HK-2 (cell line): ENCODE measurements around the gene BANP.

Source experiments
- DNase-seq: peaks from one replicate; pipeline ENCODE4 v3.0.0-alpha.2; 2018; ENCODE audit not compliant: unreplicated experiment

The BANP gene

DNA sequence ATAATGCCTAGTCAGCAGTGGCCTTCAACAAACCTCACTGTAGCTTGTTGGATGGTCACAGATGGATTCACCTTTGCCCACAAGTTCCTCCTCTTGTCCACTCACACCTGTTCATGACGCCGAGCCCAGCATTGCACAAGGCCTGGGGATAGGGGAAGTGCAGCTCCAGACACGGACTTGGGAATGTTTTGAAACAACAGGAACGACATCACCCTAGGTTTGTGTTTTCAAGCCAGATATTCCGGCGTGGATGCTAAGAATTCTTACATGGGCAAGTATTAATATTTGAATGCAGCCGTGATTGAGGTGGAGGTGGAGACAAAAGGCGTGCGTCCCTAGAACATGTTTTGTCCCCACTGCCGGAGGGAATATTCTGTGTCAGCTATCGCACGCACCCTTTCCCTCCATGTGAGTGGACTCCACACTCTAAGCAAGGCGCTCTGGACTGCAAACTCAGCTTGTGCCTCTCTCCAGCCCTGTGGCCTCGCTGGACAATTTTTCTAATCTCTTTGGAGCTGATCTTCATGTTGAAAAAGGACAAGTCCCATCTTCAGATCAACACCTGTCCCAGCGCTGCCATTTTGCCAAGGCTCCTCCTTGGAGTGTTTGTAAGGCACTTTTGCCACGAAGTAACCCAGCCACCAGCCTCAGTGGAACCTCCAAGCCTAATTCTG, 2.0 kb upstream of the BANP start:
- no peak for DNase-seq

GRCh38 chr16:87951552-87952538, 611 bp downstream of the BANP start:
- peak; percentile 31 for DNase-seq

DNA sequence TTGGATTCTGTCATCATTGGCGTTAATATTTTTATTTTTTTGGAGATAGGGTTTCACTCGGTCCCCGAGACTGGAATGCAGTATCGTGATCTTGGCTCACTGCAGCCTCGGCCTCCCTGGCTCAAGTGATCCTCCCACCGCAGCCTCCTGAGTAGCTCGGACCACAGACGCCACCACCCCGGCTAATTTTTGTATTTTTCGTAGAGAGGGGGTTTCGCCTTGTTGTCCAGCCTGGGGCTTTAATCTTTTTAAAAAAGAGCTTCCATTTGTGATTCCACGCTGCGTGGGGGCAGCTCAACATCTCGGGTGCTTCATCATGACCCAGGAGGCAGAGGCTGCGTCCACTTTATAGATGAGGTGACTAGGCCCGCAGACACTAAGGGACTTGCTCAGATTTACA, 1.5 kb downstream of the BANP start:
- no peak for DNase-seq

- no peak for DNase-seq
Measured at GRCh38 chr16:87953308-87954215, 2.3 kb downstream of the BANP start.

DNA sequence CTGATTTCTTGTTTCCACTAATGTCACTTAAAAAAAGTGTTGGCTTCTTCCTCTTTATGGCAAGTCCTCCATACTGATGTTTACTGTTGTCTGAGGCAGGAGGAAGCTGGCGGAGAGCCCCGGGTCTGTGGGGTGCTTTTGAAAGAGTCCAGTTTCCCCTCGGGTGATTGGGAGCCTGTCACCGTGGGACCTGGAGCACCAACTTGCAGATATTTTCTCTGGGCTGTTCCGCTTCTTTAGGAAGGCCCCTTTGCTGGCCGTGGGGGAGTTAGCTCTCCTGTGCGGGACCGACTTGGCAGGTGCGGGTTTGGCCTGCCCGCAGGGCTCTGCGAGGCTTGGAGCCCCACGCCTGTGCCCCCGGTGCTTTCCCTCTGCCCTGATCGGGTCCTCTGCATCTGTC, 3.1 kb downstream of the BANP start:
- no peak for DNase-seq

DNA sequence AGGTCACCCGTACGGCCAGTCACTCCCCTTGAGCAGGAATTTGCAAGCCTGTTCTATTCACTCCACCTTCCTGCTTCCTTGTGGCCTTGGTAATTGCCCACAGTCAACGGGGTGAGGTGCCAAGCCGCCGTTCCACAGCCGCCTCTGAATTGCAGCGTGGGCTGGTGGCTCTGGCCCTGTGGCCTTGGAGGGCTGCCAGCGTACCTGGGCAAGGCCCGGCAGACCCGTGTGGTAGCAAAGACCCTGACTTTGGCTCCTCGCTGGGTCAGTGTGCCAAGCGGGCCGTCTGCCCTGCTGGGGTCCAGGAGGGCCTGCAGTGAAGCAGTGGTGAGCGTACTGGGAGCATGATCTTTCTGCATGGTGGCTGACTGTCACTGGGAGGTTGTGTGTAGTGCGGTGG, 3.6 kb downstream of the BANP start:
- DNase-seq: no peak

- no peak for DNase-seq
Measured at GRCh38 chr16:87955302-87956097, 4.3 kb downstream of the BANP start.

GRCh38 chr16:87956098-87956364, 4.8 kb downstream of the BANP start:
- no peak for DNase-seq

GRCh38 chr16:87956365-87957231, 5.4 kb downstream of the BANP start:
- no peak for DNase-seq

DNA sequence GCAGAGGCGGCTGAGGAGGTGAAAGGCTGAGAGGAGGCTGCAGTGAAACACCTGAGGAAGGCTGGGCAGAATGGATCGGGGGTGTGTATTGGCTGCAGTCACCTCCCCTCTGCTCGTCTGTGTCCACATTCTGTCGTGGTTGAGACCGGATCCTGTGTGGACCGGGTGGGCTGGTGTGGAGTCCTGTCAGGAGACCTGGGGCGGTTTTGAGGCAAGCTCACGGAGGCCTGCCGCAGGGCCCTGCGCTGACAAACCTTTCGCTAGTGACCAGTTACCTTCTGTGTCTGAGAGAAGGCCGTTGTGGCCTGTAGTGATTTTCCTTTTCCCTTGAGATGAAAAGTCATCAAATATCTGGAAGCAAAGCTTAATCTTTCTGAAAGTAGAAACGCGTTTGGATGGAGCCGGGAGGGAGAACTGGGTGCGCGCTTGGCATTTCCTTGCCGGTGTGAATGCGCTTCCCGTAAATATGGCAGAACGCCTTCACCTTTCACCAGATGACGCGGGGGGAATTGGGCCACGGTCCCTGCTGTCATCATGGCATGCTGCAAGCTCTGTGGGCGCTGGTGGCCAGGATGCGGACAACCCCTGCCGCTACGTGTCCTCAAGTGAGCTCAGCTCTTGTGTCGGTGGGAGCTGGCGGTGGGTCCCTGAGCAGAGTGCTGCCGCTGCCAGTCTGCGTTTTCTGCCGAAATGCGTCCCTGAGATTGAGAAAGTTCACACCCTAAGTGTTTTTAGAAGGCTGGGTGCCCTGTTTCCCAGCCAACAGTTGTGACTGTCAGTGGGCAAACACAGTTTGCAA, 6.3 kb downstream of the BANP start:
- DNase-seq: no peak

- no peak for DNase-seq
Measured at GRCh38 chr16:87958632-87959031, 7.4 kb downstream of the BANP start.

GRCh38 chr16:87959391-87959990, 8.3 kb downstream of the BANP start:
- no peak for DNase-seq

- DNase-seq: no peak
Measured at GRCh38 chr16:87960296-87960695, 9.1 kb downstream of the BANP start.

GRCh38 chr16:87960852-87961251, 9.6 kb downstream of the BANP start:
- DNase-seq: no peak

DNA sequence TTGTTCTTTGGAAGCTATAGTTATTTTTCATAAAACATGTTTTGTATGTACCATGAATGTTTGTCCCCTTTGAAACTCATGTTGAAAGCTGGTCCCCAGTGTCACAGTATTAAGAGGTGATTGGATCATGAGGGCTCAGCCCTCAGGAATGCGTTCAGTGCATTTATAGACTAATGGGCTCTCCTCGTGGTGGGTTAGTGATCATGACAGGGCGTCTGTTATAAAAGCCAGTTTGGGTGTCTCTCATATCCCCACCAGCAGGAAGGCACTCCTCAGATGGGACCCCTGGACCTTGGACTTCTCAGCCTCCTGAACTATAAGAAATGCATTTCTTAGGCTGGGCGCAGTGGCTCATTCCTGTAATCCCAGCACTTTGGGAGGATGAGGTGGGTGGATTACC, 10.4 kb downstream of the BANP start:
- no peak for DNase-seq

- DNase-seq: no peak
Measured at GRCh38 chr16:87963400-87963799, 12.2 kb downstream of the BANP start.

GRCh38 chr16:87964049-87964659, 12.9 kb downstream of the BANP start:
- no peak for DNase-seq

- DNase-seq: no peak
Measured at GRCh38 chr16:87965417-87965816, 14.2 kb downstream of the BANP start.
